ENCODE results near the gene CPTP. TPM values are rescaled to one million over a fixed set of nuclear protein-coding genes. Genes with fewer than 3 reads are reported as not detected.

Gene CPTP
- total RNA-seq, 1 experiment from 2014 or later, result 14.0 TPM

- Histone ChIP-seq H3K9me3 (ENCODE audit: control insufficient read depth, low read depth, low read length) (no peaks in the 10 kb centered on the region), H3K18ac (ENCODE audit: insufficient read length, low read depth, low read length) (peak within 1 kb of the TSS; percentile 36), H3K14ac (ENCODE audit: insufficient read depth, low read length) (peak within 1 kb of the TSS; percentile 59; the same call in 1 of the 2 replicates), H3K4me2 (ENCODE audit: insufficient read depth, insufficient read length, low read length) (no peak within 1 kb of the TSS), H3K27me3 (ENCODE audit: insufficient read depth, low read length) (peaks cover 4% of the 10 kb centered on the region; the same call in 1 of the 2 replicates), H3K4me1 (ENCODE audit: insufficient read depth, low read length) (peaks cover 2% of the 10 kb centered on the region; the same call in 1 of the 2 replicates), H3K79me1 (ENCODE audit: insufficient read depth, low read depth, low read length, poor library complexity, severe bottlenecking) (no peaks in the 10 kb centered on the region), H4K20me1 (ENCODE audit: control insufficient read depth, insufficient read depth, insufficient read length) (no peaks in the 10 kb centered on the region), H2BK5ac (ENCODE audit: insufficient read length, low read length) (no peak within 1 kb of the TSS), H3K56ac (ENCODE audit: insufficient read length, low read depth, low read length) (no peak within 1 kb of the TSS), H4K5ac (ENCODE audit: insufficient read length, low read depth, low read length) (no peak within 1 kb of the TSS), H4K8ac (replicated peaks; ENCODE audit: insufficient read length, low read depth, low read length) (no peak within 1 kb of the TSS), H2AFZ (ENCODE audit: low read length) (no peak within 1 kb of the TSS), H2BK20ac (ENCODE audit: low read depth, low read length, poor library complexity, severe bottlenecking) (no peak within 1 kb of the TSS), H3K23ac (ENCODE audit: insufficient read length, low read depth, low read length) (no peak within 1 kb of the TSS), H2BK15ac (ENCODE audit: low read depth, low read length) (no peak within 1 kb of the TSS; the same call in 1 of the 2 replicates), H4K91ac (ENCODE audit: insufficient read length, low read depth, low read length) (no peak within 1 kb of the TSS), H3K9ac (ENCODE audit: extremely low read depth, insufficient read length, low read length) (no peak within 1 kb of the TSS), H3K27ac (ENCODE audit: insufficient read length, low read depth, low read length) (no peak within 1 kb of the TSS), H3K79me2 (ENCODE audit: insufficient read depth, low read length) (no peaks in the 10 kb centered on the region), H2BK12ac (ENCODE audit: insufficient read length, low read depth, low read length) (no peak within 1 kb of the TSS), H3T11ph (ENCODE audit: low read length) (no peak within 1 kb of the TSS), H2BK120ac (ENCODE audit: low read depth, low read length, poor library complexity, severe bottlenecking) (no peak within 1 kb of the TSS), H3K4ac (ENCODE audit: low read depth, low read length) (no peak within 1 kb of the TSS), H2AK5ac (ENCODE audit: insufficient read length, low read length) (no peak within 1 kb of the TSS), H3K23me2 (ENCODE audit: insufficient read length, low read depth, low read length, poor library complexity, severe bottlenecking) (peaks cover 7% of the 10 kb centered on the region)
- peaks cover 24 to 46% of the 10 kb centered on the region in 2 experiments for H3K4me1 Mint-ChIP-seq
- H3K36me3 Mint-ChIP-seq (ENCODE audit: insufficient read depth in 1 of 3, low read depth in 3 of 3), result no peaks in the 10 kb centered on the region
- H3K27me3 Mint-ChIP-seq (ENCODE audit: low read depth), result peaks cover 43% of the 10 kb centered on the region
- WGBS (ENCODE audit: extremely low coverage, insufficient read length, low lambda C conversion rate), result no CpG with 5 or more reads among the region's 29 CpGs
- H3K27ac Mint-ChIP-seq, result peak within 1 kb of the TSS in 2 of 3 experiments; percentile 28 to 77; a peak in 3 of 7 replicates
- H3K9me3 Mint-ChIP-seq, result no peaks in the 10 kb centered on the region; a peak in 2 of 5 replicates
- peak within 1 kb of the TSS in 1 of 2 experiments; percentile 42; a peak in 4 of 5 replicates for H3K4me3 Mint-ChIP-seq
- no peak for TF ChIP-seq CTCF (conservative IDR thresholded peaks at IDR 0.05)
- peak; percentile 66 for DNase-seq
Observed at GRCh38 chr1:1358433-1359271, 34.0 kb downstream of the CPTP start, which contains the start of gene MXRA8. Gene MXRA8 (minus strand): TSS chr1:1358555. CDS start chr1:1358504, 51 bp downstream.
